ENCODE data around the gene MCOLN3.

The MCOLN3 gene

DNA sequence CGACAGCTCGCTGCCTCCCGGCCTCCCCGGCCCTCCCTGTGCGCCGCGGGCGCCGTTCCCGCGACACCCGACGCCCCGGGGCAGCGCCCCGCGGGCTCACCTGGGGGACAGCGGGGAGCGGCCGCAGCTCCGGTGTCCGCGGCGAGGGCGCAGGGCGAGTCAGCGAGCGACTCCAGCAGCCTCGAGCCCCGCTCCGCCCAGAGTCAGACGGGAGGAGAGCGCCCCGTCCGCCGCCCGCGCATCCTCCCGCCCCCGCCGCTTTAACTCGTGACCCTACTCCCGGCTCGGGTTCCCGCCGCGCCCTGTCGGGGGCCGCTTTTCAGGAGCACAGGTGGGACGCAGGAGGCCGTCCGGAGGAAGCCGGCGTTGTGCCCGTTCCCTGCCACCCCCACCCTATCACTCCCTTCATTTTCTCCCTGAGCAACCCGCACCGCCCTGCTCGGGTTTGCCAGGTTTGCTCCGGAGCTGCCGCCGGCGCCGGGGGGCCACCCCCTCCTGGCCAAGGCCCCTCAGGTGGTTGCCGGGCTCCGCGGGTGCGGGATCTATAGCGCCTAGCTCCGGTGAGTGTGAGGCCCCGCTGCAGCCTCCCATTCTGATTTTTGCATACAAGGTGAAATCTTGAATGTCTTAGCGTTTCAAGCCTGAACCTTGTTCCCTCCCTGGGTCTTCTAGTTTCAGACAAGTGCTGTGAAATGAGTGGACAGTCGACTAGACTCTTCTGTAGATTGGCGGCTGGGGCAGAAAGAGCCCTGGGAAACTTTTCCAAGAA is at the start of gene MCOLN3:
Gene MCOLN3, minus strand, starts transcription at position 205 of the 769 bp plus-strand sequence. CDS start 3,140 bp downstream, outside the sequence.
- DNase-seq (ENCODE audit: low spot score): peak; percentile 78

DNA sequence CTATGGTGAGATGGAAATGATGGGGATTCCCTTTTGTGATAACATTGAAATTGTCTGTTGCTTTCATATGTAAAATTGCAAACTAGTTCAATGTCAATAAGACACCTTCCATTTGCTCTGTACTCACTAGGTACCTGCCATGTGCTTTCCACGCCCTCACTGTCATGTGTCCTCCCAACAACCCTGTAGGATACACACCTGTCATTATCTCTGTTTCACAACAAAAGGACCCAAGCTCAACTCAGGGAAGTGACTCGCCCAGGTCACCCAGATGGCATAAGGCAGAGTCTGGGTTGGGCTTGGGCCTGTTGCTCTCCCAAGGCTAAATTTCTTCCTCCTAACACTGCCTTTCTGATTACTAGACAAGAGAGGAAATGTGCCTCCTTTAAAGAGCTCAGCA is 45.3 kb upstream of the MCOLN3 start:
- no peak for DNase-seq (ENCODE audit: low spot score)

DNA sequence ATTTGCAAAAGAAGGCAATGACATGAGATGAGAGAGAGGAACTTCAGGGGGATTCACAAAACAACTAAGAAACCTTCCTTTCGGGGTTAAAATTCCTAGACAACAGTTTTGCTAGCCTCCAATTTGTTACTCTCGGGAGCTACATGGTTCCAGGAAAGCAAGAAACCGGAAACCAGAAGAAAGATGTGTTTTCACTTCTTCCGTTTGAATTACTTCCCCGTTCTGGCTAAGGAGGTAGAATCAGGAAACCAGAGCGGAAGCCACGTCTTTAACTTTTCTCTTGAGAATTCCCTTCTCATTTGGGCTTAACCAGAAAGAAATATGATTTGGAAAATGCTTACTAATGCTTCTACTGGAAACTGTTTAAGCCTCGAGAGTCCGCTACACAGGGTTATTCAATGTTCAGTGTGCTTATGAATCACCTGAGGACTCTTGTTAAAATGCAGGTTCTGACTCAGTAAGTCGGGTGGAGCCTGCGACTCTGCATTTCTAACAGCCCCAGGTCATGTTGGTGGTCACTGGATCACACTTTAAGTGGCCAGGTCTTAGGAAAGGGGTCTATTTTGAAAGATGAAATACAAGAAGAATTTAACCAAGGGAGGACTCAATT is 43.5 kb upstream of the MCOLN3 start:
- no peak for DNase-seq (ENCODE audit: low spot score)

GRCh38 chr1:85090225-85090624 is 41.9 kb upstream of the MCOLN3 start:
- no peak for DNase-seq (ENCODE audit: low spot score)

DNA sequence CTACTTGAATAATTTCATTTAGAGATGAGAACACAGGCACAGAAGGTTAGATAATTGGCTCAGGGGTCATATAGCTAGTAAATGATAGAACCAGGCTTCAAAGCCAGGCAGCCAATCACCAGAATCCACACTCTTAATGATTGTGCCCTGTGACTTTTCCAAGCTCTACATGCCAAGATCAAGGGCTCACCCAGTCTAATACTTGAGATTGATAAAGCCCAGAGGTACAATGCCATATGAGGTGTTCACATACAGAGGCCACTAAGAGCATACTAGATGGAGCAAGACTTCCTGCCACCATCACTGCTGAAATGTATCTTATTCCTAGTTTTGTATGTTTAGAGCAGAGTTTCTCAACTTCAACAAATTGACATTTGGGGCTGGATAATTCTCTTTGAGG is 40.9 kb upstream of the MCOLN3 start:
- no peak for DNase-seq (ENCODE audit: low spot score)

GRCh38 chr1:85088408-85088784 is 40.1 kb upstream of the MCOLN3 start:
- no peak for DNase-seq (ENCODE audit: low spot score)

DNA sequence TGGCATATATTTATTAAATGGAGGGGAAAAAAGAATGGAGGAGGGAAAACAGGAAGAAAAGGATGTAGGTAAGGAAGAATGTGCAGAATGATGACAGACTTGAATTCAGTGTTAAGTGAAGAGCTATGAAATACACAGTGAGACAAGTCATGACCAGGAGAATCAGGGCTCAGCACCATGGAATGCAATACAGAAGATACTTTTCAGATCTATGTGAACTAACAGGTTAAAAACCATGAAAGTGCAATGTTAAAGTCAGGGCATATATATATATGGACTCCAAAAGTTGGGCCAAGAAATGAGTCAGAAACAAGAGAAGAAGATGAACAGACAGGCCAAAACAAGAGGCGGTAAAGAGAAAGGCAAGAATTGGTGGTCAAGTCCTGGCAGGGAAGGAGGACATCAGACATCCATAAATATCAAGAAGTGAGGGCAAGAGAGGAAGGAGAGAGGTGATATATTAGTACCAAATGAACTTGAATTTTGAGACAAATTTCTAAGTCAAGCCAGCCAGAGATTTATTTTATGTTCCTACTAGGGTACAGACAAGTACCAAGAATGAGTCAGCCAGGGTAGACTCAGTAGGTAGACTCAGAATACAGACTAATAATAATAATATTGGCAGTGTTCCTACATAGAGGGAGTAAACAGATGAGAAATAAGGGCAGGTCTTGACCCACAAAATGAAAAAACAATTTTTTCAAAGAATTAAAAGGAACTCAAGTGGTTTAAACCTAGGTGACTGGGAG is 39.5 kb upstream of the MCOLN3 start:
- no peak for DNase-seq (ENCODE audit: low spot score)

- no peak for DNase-seq (ENCODE audit: low spot score)
Observed at GRCh38 chr1:85085417-85085816, 37.1 kb upstream of the MCOLN3 start.

- no peak for DNase-seq (ENCODE audit: low spot score)
Observed at GRCh38 chr1:85078903-85079302, 30.6 kb upstream of the MCOLN3 start.

DNA sequence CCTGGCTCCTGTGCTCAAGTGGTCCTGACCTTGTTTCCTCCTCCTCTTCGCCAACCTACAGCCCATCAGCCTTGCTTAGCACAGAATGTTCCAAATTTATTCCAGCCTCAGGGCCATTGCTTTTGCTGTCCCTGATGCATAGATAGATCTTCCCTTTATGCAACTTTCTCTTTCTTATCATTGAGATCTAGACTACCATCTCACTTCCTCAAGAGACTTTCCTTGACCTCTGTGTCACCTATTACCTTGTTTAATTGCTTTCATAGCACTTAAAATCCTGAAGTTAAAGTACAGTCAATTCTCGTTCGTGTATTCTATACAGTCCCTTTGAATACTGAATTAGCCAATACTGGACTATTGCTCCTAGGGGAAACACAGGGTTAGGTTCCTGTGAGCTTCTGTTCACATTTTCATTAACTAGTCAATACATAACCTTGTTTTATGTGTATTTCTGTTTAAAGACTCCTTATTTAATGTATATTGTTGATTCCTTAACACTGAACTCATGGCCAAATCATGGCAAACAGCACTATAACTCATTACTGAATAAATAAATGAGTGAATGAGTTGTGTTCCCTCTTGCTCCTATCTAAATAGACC is 26.2 kb upstream of the MCOLN3 start:
- no peak for DNase-seq (ENCODE audit: low spot score)

- DNase-seq (ENCODE audit: low spot score): no peak
Observed at GRCh38 chr1:85070972-85071492, 22.7 kb upstream of the MCOLN3 start.

GRCh38 chr1:85068846-85069245 is 20.5 kb upstream of the MCOLN3 start:
- DNase-seq (ENCODE audit: low spot score): no peak

- no peak for DNase-seq (ENCODE audit: low spot score)
Observed at GRCh38 chr1:85065550-85065949, 17.2 kb upstream of the MCOLN3 start.

GRCh38 chr1:85062425-85063026 is 14.2 kb upstream of the MCOLN3 start:
- no peak for DNase-seq (ENCODE audit: low spot score)

- peak; percentile 94 for DNase-seq (ENCODE audit: low spot score)
Observed at GRCh38 chr1:85061711-85062424, 13.6 kb upstream of the MCOLN3 start.

- DNase-seq (ENCODE audit: low spot score): no peak
Observed at GRCh38 chr1:85060038-85060437, 11.7 kb upstream of the MCOLN3 start.

- no peak for DNase-seq (ENCODE audit: low spot score)
Observed at GRCh38 chr1:85059563-85059962, 11.3 kb upstream of the MCOLN3 start.

GRCh38 chr1:85058786-85059185 is 10.5 kb upstream of the MCOLN3 start:
- DNase-seq (ENCODE audit: low spot score): no peak

- DNase-seq (ENCODE audit: low spot score): no peak
Observed at GRCh38 chr1:85058311-85058710, 10.0 kb upstream of the MCOLN3 start.

GRCh38 chr1:85054664-85055063 is 6.4 kb upstream of the MCOLN3 start:
- DNase-seq (ENCODE audit: low spot score): no peak

DNA sequence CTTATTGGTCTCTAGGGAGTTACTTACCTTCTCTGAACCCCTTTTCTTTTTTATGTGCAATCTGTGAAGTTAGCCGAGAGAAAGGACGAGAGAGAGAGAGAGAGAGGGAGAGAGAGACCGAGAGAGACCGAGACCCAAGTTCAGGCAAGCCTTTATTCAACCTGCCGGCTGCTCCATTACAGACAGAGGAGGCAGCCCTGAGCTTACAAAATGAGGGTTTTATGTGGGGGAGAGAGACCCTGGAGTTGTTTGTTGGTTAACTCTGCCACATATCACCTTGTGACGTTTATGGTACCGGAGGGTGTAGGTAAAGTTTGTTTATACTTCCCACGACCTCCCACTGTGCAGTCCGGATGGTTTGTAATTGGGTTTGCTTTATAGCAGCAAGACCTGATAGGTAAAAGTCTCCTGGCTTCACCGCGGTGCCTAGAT is 1.5 kb upstream of the MCOLN3 start:
- DNase-seq (ENCODE audit: low spot score): no peak
